GM21786 (cell line): ENCODE data around the gene SYT8.

ENCODE experiments used
- ATAC-seq: cut with Tn5 transposase; IDR thresholded peaks from one replicate; pipeline ENCODE4 v1.9.1; 2021; ENCODE audit not compliant: unreplicated experiment

Gene SYT8

DNA sequence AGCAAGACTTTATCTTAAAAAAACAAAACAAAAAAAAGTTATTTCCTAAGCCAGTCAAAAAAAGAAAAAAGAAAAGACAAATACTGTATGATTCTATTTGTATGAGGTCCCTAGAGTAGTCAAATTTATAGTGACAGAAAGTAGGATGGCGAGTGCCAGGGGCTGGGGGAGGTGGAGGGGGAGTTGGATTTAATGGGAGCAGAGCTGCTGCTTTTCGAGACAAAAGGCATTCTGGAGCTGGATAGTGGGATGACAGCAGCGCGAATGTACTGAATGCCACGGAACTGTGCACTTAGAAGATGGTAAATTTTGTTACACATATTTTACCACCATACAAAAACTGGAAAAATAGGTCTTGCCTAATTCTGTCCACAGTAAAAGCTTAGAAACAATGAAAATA lies 17.8 kb upstream of the SYT8 start:
- no peak for ATAC-seq

DNA sequence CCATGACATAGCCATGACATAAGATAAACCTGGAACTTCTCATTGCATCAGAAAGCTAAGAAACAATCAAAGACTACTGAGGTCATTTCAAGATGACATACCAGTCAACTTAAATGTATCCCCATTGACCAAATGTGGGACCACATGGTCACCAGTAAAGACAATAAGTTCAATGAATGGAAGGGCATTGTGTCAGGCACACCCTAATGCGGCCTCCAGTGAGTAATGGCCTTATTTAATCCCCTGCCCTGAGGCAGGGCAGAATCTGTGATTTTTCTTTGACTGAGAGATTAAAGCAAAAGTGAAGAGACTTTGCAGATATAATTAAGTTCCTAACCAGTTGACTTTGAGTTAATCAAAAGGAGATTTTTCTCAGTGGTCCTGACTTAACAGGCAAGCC lies 17.3 kb upstream of the SYT8 start:
- ATAC-seq, result no peak

DNA sequence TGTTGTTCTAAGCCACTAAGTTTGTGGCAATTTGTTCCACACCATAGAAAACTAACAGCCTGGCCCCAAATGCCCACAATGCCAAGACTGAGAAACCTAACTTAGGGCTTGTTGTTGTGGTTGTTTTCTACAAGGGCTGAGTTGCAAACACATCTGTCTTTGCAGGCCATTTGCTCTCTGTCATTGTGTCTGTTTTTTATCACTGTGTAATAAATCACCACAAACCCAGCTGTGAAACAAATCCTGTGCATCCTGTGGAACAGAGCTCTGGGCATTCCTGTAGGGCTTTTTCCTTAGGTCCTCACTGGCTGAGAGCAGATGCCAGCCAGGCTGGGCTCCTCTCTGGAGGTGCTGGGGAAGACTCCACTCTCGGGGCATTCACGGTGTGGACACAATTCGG lies 15.7 kb upstream of the SYT8 start:
- no peak for ATAC-seq

DNA sequence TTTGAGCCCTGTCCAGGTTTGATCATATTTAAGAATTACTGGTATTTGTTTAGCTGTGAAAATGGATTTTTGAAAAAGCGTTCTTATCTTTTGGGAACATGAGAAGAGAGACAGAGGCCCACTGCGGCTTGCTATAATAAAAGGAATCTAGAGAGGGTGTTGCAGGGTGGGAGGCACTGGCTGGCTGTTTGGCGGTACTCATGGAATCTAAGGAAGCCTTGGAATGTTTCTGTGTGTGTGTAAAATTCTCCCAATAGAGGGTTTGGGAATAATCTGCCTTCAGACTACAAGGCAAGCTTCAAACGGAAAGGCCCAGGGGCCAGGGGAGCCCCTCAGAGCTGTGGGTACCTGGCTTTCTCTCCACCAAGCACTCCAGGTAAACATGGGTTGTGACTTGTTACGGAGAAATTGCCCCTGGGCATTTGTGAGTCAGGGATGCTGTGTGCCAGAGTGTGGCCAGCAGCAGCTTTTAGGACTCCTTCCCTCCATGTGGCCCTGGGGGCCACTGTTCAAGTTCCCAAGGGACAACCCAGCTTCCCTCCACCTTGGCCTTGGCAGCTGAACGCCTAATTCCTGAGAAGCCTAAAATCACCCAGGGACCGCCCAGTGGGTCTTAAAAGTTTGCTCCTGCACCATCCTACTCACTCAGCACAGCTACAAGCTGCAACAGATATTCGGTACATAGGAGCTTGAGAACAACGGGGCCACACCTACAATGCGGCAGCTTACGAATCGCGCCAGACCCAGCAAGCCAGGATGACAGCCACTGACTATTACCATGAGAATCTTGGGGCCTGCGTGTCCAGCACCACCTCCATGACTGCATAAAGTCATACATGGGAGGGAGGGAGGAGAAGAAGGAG lies 14.1 kb upstream of the SYT8 start:
- no peak for ATAC-seq

DNA sequence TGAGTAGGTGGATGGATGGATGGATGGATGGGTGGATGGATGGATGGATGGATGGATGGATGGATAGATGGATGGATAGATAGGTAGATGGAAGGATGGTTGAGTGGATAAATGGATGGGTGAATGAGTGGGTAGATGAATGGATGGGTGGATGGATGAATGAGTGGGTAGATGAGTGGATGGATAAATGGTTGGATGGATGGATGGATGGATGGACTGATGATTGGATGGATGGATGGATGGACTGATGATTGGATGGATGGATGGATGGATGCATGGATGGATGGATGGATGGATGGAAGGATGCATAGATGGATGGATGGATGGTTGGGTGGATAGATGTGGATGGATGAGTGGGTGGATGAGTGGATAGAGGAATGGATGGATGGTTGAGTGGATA lies 13.2 kb upstream of the SYT8 start:
- no peak for ATAC-seq

DNA sequence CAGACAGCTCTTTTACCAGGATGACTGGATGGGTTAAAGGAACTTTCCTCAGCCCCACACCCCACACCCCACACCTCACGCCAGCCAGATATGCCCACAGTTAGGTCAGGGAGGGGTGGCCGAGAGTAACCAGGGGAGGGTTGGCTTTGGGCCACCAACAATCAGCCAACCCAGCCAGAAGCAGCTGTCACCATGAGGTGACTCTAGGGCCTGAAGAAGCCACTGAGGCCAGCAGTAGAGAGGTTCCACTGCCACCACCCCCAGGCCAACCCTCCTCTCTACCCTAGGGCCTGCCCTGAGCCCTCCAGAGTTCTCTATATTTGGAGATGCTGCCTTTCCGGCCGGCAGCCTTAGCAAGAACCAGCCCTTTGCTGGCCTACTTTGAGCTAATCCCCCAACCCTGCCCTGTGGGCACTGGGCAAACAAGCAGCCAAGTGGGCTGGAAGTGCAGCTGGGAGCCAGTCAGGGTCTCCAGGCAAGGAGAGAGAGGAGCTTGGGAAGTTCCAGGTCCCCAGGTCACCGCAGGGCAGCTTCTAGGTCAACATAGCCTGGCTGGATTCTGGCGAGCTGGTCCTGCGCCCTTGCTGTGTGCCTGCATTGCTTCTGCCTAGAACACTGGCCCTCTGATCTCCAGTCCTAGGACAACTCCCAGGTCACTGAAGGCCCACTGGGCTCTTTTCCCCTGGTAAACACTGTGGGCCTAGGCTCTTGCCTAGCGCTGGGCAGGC lies 12.0 kb upstream of the SYT8 start:
- ATAC-seq, result no peak

DNA sequence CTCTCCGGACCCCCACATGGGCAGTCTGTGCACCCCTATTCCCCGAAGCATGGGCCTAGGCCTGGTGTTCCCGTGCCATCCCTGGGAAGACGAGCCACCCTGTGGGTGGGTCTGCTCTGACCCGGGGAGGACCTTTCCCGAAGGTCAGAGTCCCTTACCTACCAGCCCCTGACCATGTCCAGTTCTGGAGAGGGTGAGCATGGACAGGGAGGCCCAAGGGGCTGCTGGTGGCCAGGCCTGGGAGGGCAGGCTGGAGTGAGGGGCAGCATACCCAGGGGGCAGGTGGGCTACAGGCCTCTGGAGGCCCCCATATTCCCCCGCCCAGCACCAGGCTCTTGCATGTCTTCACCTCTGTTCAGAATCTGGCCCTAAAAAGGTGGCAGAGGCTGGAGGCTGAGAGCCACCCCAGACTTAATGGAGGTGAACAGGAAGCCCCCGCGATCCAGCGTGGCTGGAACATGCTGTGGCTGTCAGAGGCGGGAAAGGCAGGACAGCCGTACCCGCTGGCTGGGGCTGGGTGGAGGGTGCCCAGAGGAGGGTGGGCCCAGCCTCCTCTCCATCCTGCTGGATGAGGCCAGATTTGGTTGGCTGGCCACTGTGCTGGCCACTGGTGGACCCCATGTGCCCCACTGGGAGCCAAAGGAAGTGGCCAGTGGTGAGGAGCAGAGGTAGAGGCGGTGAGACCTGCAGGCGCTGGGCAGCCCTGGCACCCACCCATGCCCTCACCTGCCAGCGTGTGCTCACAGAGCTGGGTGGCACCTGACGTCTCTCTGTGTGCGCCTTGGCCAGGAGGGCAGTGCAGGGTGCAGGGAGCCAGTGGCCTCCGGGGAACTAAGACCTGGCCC lies 11.2 kb upstream of the SYT8 start:
- ATAC-seq, result no peak

DNA sequence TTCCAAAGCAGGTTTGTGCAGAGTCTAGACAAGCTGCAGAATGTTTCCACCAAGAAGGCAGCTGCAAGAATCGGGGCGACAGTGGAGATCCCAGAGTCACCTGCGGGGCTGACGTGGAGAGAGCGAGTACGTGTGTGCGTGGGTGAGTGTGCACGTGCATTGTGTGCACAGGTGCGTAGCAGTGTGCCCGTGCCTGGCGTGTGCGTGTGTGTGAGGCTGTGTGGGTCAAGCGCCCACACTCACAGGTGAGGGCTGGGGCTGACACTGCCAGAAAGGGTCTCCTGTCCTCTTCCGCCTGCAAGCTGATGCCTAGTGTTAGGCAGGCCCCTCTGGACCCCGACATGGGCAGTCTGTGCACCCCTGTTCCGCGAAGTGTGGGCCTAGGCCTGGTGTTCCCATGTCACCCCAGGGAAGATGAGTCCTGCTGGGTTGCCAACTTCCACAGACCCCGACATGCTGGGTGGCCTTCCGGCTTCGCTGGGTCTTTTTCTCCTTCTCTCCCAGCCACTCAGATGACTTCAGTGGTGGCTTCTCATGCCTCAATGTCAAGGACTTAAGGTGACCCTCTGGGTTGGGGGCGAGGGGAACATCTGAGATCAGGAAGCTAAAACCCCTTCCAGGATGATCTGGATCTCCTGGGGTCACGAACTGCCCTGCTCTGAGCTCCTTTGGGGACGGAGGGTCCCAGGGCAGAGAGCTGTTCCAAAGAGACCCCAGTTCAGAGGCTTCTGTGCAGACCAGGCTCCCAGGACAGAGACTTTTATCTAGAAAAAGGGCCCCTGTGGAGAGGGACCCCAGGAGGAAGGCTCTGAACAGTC lies 10.4 kb upstream of the SYT8 start:
- ATAC-seq, result no peak

DNA sequence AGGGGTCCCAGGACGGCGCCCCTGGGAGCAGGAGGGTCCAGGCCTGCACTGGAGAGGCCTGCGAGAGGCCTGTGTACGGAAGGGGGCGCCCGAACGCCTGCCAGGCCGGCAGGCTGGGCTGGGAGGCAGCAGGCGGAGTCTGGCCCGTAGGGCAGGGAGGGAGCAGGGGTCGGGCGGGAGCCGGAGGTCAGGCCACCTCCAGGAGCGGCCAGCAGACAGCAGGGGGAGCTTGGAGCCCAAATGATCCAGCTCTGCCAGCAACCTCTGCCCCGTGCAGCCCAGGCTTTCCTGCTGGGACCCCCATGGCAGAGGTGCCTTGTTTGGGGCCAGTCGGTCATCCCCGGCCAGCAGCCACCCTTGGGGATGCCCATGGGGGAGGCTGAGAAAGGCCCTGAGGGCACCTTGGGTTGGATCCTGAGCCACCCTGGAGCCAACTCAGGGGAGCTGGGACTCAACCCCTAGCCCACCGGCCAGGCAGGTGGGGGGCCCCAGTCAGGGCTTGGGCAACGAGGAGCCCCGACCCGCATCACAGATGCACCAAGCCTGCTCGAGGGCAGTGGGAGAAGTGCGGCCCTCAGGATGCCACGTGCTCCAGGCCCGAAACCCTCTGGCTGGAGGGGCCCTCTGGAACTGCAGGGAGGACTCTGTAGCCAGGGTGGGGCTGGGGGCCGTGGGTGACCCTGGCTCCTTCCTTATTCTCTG lies 9.6 kb upstream of the SYT8 start:
- ATAC-seq, result no peak

DNA sequence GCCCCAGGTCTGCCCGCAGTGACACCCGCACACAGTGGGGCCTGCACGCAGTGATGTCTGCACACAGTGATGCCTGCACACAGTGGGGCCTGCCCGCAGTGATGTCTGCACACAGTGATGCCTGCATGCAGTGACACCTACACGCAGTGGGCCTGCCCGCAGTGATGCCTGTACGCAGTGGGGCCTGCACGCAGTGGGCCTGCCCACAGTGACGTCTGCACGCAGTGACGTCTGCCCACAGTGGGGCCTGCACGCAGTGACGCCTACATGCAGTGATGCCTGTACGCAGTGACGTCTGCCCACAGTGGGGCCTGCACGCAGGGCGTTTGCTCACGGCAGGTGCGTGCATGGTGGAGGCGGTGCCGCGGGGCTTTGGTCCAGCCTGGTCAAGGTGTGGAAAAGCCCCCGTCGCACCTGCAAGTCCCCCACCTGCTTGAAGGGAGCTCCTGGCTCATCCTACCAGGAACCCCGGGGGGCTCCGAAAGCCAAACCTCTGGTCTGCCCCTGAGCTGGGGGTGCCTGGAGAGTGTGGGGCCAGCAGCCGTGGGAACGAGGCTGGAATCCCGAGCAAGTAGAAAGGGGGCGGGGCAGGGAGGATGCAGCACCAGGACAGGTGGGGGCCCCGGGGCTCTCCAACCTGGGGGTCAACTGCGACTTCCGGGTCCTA lies 8.9 kb upstream of the SYT8 start:
- no peak for ATAC-seq

DNA sequence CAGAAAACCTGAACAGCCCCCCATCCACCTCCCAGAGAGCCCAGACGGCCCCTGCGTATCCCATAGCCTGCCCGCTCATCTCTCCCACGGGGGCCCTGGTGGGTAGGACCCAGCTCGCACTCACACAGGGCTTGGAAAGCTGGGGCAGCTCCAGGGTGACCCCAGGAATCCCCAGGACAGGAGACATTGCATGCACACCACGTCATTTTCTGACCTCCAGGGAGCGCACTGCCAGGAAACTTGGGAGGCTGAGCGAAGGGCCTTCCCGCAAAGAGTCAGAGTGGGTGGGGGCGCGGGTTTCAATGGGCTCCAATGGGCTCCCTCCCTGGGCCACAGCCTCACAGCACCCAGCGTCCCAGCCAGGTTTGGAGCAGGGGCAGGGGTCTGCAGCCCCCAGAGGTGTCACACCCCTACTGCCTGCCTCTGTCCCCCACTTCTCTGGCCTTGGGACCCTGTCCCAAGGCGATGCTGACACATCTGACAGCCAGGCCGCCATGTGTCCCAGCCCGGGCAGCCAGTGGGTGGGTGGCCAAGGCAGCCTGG lies 8.2 kb upstream of the SYT8 start:
- no peak for ATAC-seq

DNA sequence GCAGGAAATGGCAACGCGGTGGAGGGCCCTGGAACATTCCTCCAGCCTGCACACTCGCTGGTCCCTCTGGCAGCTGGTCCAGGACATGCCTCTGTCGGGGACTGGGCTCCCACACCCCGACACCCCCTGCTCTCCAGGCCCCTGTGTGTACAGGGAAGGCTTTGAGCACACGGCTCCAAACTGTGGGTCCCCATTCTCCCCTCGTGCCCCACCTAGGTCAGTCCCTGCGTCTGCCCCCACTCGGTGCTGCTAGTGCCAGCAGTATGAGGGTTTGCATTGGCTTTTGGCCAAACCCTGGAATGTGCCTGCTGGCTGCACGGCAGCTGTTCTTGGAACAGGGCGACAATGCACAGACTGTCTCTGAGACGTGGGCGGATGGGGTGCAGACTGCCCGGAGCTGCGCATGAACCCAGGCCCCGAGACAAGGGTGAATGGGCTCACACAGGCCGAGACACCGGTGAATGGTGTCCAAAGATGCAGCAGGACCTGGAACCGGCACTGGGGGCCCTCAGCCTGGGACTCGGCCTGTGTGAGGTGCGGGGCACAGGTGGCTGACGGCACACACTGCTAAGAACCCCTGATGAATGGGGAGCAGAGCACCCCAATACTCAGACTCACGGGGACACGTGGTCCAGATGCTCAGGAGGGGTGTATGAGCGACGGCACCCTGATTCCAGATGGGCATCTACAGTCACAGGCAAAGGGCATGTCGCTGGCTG lies 7.5 kb upstream of the SYT8 start:
- no peak for ATAC-seq

DNA sequence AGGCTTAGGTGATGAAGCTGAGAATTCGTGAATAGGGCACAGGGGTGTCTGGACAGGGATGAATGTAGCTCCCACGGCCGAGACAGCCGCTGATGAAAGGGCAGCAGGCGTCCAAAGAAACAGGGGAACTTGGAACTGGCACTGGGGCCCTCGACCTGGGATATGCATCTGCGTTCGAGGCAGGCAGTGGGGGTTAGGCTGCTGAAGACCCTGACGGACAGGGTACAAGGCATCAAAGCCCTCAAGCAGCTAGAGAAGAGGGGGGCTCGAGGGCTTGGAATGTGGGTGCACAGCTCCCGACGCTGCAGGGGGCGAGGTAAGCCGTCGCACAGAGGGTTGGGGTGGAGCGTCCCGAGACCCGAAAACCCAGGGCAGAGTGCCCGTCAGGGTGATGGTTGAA lies 6.9 kb upstream of the SYT8 start:
- ATAC-seq, result no peak

DNA sequence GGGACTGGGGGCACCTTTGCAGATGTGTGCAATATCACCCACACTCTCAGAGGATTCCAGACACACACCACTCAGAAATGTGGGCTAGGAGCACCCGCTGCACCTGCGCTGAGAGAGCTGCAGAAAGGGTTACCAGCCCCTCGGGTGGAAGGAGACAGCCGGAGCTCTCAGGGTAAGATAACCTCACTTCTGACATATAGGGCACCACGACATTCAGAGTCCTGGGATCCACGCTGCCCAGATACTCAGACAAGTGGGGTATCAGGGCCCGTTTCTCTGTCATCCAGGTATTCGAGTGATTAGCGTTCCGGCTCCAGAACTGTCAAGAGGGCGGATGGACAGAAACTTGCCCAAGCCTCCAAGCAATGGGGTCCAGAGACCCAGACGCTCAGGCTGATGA lies 6.2 kb upstream of the SYT8 start:
- no peak for ATAC-seq

DNA sequence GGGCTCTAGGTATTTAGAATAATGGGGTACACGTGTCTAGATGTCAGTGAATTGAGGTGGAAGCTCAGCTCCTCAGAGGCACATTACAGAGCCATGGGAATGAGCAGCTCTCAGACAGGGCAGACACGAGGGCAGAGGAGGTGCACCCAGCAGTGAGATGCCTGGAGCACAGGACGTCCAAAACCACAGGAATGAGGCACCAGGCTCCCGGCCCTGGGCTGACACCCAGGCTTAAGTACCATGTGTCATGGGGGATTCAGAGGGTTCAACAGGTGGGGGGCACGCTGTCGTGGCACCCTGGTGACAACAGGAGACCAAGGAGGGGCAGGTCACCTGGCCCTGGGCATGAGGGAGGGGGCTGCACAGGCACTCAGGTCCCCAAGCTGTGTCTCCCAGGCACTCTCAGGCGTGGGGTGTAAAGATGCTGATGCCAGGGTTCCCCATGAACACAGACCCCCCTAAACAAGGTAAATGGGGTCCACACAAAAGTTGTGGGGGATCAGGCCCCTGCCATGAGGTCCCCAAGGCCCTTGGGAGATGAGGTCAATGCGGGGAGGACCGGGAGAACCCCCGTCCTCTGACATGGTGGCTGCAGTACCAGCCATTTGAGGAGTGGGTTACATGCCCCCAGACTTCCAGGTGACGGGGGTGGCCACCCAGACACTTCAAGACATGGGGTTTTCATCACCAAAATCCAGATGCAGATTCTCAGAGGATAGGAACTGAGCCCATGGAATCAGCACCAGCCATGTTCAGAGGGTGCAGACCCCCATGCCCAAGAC lies 5.6 kb upstream of the SYT8 start:
- ATAC-seq, result no peak

DNA sequence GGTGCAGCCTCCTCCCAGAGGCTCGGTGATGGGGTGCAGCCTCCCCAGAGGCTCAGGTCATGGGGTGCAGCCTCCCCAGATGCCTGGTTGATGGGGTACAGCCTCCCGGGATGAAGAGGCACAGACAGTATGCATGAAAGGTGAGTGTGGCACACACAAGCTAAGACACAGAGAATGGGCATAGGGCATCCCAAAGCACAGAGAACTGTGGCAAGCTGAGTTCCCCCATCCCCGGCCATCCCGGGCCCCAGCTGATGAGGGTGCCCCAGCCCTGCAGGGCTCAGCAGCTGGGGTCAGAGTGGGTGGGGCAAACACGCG lies 4.8 kb upstream of the SYT8 start:
- ATAC-seq, result no peak

DNA sequence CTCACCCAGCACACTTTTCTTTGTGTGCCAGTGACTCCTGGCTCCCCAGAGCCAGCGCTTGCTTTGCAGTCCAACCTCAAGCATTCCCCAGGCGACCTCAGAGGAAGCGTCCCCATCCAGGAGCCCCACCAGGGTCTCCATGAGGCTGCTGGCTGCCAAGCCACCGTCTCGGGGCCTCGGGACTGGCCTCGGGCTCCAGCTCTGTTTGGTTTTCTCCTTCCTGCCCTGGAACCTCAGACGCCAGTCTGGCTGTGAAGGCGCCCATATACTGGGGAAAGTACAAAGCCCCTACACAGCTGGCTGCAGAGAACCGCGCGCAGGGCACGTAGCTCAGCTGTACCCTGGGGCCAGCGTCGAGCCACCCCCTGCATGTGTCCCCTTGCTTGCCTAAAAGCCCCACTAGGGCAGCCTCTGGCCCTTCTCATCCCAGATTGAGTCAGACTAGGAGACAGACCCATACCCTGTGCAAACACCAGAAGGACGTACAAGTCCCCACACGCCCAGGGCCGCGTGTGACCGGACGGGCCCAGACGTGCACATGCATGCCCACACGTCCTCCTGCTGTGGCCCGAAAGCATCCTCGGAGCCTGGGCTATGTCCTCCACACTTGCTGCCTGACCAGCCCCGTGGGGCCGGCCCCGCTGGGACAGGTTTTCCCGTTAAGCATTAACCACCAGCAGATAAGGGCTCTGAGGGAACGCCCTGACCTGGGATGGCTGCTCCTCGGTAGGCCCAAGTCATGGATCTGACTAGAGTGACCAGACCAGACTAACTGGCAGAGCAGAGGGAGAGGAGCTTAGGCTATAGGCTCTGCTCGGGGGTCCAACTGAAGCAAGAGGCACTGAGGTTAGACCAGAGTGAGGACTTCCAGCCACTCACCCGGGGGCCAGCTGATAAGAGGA lies 4.2 kb upstream of the SYT8 start:
- no peak for ATAC-seq
